ENCODE measurements around the gene RGS19.

- TF ChIP-seq, protein P1, sequence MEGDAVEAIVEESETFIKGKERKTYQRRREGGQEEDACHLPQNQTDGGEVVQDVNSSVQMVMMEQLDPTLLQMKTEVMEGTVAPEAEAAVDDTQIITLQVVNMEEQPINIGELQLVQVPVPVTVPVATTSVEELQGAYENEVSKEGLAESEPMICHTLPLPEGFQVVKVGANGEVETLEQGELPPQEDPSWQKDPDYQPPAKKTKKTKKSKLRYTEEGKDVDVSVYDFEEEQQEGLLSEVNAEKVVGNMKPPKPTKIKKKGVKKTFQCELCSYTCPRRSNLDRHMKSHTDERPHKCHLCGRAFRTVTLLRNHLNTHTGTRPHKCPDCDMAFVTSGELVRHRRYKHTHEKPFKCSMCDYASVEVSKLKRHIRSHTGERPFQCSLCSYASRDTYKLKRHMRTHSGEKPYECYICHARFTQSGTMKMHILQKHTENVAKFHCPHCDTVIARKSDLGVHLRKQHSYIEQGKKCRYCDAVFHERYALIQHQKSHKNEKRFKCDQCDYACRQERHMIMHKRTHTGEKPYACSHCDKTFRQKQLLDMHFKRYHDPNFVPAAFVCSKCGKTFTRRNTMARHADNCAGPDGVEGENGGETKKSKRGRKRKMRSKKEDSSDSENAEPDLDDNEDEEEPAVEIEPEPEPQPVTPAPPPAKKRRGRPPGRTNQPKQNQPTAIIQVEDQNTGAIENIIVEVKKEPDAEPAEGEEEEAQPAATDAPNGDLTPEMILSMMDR (conservative IDR thresholded peaks at IDR 0.05; ENCODE audit: low read depth, low read length): no peak
- TF ChIP-seq EZH2 (IDR thresholded peaks at IDR 0.05; ENCODE audit: low read length, unreplicated experiment) (no peak), EZH2phosphoT487 (IDR thresholded peaks at IDR 0.05; ENCODE audit: borderline replicate concordance, low read length) (no peak)
These were observed 49.8 kb downstream of the RGS19 start for GRCh38 chr20:64029293-64030117.

All from PC-3 (cell line).